ENCODE measurements around the gene MGRN1. TPM values are rescaled to one million over a fixed set of nuclear protein-coding genes. Genes with fewer than 3 reads are reported as not detected.

MGRN1 gene
- total and polyA plus RNA-seq, 2 of the 13 experiments (the other 11 are each of a cell fraction or from before 2014, with no cell fraction given), result 11.9 to 12.6 TPM

DNA sequence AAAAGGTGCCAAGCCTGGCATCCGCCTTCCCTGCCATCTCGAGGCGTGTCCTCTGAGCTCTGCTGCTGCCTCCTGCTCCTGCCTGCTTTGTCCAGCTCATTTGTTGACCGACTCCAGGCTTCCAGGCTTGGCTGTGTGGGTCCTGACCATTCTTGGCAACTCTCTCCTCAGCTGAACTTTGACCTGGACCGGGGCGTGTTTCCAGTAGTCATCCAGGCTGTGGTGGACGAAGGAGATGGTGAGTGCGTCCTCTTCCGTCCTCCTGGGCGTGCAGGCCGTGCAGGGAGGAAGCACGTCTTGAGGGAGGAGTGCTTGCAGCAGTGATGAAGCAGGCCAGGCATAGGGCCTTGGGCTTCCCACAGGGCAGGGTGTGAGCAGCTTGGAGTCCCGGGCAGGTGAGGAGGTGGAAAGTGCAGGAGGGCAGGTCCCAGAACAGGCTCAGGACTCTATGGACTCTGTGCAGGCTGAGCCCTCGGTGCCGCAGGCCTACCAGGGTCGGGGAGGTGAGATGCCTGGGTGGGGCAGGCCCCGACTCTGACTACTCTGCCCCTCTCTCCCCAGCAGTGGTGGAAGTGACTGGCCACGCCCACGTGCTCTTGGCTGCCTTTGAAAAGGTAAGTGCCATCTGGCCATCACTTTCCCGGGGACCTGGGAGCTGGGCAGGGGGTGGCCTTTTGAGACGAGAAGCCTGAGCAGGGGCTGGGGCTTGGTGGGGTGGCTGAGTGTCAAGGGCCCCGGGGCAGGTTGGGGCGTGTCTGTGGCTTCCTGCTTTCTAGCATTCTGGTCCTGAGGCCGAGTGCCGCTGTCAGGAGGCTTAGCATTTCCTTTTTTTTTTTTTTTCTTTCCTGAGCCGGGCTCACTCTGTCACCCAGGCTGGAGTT lies 40.2 kb downstream of the MGRN1 start (continued):
- TF ChIP-seq ZNF264 (CRISPR knock-in tag; IDR thresholded peaks at IDR 0.05) (0 out of 2 replicates have a peak, but pooled peaks have one; percentile 40), SALL1 (CRISPR knock-in tag; IDR thresholded peaks at IDR 0.05) (0 out of 2 replicates have a peak, but pooled peaks have one; percentile 48), ZBTB42 (CRISPR knock-in tag; IDR thresholded peaks at IDR 0.05) (no peak; the same call in 1 of the 2 replicates), ZMYM4 (CRISPR knock-in tag; IDR thresholded peaks at IDR 0.05) (0 out of 2 replicates have a peak, but pooled peaks have one; percentile 50), ZNF121 (CRISPR knock-in tag; IDR thresholded peaks at IDR 0.05) (peak; percentile 48; the same call in 1 of the 2 replicates), ZNF674 (CRISPR knock-in tag; IDR thresholded peaks at IDR 0.05; ENCODE audit: low read depth) (0 out of 2 replicates have a peak, but pooled peaks have one; percentile 11), PRPF4 (IDR thresholded peaks at IDR 0.05; ENCODE audit: low read depth, low read length, poor library complexity, severe bottlenecking) (no peak), SIX1 (CRISPR knock-in tag; IDR thresholded peaks at IDR 0.05; ENCODE audit: borderline replicate concordance) (no peak)
- TF ChIP-seq, protein P1, sequence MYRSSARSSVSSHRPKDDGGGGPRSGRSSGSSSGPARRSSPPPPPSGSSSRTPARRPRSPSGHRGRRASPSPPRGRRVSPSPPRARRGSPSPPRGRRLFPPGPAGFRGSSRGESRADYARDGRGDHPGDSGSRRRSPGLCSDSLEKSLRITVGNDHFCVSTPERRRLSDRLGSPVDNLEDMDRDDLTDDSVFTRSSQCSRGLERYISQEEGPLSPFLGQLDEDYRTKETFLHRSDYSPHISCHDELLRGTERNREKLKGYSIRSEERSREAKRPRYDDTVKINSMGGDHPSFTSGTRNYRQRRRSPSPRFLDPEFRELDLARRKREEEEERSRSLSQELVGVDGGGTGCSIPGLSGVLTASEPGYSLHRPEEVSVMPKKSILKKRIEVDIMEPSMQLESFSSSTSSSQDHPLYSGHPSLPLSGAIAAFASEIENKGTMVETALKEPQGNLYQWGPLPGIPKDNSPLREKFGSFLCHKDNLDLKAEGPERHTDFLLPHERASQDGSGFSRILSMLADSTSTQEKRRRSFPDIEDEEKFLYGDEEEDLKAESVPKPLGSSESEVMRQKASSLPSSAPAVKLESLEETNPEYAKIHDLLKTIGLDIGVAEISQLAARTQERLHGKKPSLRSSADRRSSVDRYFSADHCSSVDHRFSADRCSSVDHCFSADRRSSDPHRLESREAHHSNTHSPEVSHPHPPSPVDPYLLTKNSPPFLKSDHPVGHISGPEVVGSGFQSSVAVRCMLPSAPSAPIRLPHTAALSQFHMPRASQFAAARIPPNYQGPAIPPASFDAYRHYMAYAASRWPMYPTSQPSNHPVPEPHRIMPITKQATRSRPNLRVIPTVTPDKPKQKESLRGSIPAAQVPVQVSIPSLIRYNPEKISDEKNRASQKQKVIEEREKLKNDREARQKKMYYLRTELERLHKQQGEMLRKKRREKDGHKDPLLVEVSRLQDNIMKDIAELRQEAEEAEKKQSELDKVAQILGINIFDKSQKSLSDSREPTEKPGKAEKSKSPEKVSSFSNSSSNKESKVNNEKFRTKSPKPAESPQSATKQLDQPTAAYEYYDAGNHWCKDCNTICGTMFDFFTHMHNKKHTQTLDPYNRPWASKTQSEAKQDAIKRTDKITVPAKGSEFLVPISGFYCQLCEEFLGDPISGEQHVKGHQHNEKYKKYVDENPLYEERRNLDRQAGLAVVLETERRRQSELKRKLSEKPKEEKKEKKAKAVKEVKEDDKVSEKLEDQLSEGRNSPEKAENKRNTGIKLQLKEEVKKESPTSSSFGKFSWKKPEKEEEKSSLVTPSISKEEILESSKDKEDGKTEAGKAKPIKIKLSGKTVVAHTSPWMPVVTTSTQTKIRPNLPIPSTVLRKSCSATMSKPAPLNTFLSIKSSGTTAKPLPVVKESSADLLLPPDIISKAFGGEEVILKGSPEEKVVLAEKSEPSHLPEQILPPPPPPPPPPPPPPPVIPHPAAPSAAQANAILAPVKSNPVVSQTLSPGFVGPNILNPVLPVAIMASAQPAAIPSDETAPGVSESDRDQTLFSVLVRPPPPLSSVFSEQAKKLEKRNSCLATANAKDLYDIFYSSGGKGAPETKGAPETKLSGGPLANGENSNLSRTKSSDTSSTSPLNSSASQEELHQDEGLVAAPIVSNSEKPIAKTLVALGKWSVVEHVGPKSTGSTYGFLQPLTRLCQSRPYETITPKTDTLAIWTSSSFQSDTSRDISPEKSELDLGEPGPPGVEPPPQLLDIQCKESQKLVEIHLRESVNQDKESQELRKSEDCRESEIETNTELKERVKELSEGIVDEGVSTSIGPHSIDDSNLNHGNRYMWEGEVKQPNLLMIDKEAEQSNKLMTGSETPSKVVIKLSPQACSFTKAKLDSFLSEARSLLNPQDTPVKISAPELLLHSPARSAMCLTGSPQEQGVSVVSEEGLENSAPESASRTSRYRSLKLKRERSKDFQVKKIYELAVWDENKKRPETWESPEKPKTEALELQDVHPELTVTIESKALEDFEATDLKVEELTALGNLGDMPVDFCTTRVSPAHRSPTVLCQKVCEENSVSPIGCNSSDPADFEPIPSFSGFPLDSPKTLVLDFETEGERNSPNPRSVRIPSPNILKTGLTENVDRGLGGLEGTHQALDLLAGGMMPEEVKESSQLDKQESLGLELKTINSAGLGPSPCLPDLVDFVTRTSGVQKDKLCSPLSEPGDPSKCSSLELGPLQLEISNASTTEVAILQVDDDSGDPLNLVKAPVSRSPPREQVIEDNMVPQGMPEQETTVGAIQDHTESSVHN (CRISPR knock-in tag; IDR thresholded peaks at IDR 0.05), result peak; percentile 34; the same call in 1 of the 2 replicates
- TF ChIP-seq, protein P2, sequence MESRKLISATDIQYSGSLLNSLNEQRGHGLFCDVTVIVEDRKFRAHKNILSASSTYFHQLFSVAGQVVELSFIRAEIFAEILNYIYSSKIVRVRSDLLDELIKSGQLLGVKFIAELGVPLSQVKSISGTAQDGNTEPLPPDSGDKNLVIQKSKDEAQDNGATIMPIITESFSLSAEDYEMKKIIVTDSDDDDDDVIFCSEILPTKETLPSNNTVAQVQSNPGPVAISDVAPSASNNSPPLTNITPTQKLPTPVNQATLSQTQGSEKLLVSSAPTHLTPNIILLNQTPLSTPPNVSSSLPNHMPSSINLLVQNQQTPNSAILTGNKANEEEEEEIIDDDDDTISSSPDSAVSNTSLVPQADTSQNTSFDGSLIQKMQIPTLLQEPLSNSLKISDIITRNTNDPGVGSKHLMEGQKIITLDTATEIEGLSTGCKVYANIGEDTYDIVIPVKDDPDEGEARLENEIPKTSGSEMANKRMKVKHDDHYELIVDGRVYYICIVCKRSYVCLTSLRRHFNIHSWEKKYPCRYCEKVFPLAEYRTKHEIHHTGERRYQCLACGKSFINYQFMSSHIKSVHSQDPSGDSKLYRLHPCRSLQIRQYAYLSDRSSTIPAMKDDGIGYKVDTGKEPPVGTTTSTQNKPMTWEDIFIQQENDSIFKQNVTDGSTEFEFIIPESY (CRISPR knock-in tag; IDR thresholded peaks at IDR 0.05), result 0 out of 2 replicates have a peak, but pooled peaks have one; percentile 10
- TF ChIP-seq, protein P3, sequence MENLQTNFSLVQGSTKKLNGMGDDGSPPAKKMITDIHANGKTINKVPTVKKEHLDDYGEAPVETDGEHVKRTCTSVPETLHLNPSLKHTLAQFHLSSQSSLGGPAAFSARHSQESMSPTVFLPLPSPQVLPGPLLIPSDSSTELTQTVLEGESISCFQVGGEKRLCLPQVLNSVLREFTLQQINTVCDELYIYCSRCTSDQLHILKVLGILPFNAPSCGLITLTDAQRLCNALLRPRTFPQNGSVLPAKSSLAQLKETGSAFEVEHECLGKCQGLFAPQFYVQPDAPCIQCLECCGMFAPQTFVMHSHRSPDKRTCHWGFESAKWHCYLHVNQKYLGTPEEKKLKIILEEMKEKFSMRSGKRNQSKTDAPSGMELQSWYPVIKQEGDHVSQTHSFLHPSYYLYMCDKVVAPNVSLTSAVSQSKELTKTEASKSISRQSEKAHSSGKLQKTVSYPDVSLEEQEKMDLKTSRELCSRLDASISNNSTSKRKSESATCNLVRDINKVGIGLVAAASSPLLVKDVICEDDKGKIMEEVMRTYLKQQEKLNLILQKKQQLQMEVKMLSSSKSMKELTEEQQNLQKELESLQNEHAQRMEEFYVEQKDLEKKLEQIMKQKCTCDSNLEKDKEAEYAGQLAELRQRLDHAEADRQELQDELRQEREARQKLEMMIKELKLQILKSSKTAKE (CRISPR knock-in tag; IDR thresholded peaks at IDR 0.05; ENCODE audit: borderline replicate concordance), result 0 out of 2 replicates have a peak, but pooled peaks have one; percentile 10

All from HepG2 (cell line).